K562 (cell line): ENCODE measurements around the gene CDCP1. TPM values are rescaled to one million over a fixed set of nuclear protein-coding genes. Genes with fewer than 3 reads are reported as not detected.

ENCODE experiments used
- ATF4 ChIP-seq: fragments of 450-650 bp; formaldehyde crosslinking; IDR thresholded peaks from 2 replicates; pipeline ENCODE4 v1.4.0; 2022; ENCODE audit warnings: mild to moderate bottlenecking, moderate library complexity
- CHD1 ChIP-seq: fragments of 200-600 bp; sonication (generic); IDR thresholded peaks from one replicate; pipeline ENCODE4 v1.6.1; 2012; ENCODE audit warnings: mild to moderate bottlenecking, moderate library complexity, low read length, inconsistent platforms
- CREM ChIP-seq: IDR thresholded peaks from 2 replicates; pipeline ENCODE4 v1.6.1; 2014; ENCODE audit warnings: antibody characterized with exemption, low read depth
- CTBP1 ChIP-seq: fragments of 450-650 bp; IDR thresholded peaks from 2 replicates; pipeline ENCODE4 v1.6.1; 2016; ENCODE audit warnings: borderline replicate concordance
- DACH1 ChIP-seq: fragments of 450-650 bp; IDR thresholded peaks from 2 replicates; pipeline ENCODE4 v1.6.1; 2018; ENCODE audit not compliant: partially characterized antibody
- GTF2A2 ChIP-seq: IDR thresholded peaks from 2 replicates; pipeline ENCODE4 v1.6.1; 2016; ENCODE audit warnings: mild to moderate bottlenecking, missing genetic modification characterization, missing compliant biosample characterization
- HDAC6 ChIP-seq: IDR thresholded peaks from 2 replicates; pipeline ENCODE4 v1.6.1; 2012; ENCODE audit warnings: low read depth, mild to moderate bottlenecking, control low read depth, inconsistent platforms, low read length, moderate library complexity
- HINFP ChIP-seq: fragments of 450-650 bp; conservative IDR thresholded peaks from 2 replicates; pipeline ENCODE4 v1.6.1; 2016; ENCODE audit warnings: missing genetic modification characterization, low read depth, mild to moderate bottlenecking, control low read depth, missing compliant biosample characterization
- MAFF ChIP-seq: IDR thresholded peaks from 2 replicates; pipeline ENCODE4 v1.6.1; 2012; ENCODE audit warnings: low read length, improper control_type of control experiment
- MCM3 ChIP-seq: fragments of 450-650 bp; IDR thresholded peaks from 2 replicates; pipeline ENCODE4 v1.6.1; 2016
- NBN ChIP-seq: fragments of 450-650 bp; IDR thresholded peaks from 2 replicates; pipeline ENCODE4 v1.6.1; 2016; ENCODE audit warnings: low read depth, mild to moderate bottlenecking
- NCOA1 ChIP-seq: fragments of 450-650 bp; IDR thresholded peaks from 2 replicates; pipeline ENCODE4 v1.6.1; 2016; ENCODE audit warnings: low read depth
- NKRF ChIP-seq: fragments of 450-650 bp; IDR thresholded peaks from 2 replicates; pipeline ENCODE4 v1.6.1; 2016; ENCODE audit warnings: borderline replicate concordance
- NONO ChIP-seq, 2 experiments: fragments of 200-400 bp in 1 of 2; fragments of 450-650 bp in 1 of 2; formaldehyde crosslinking in 1 of 2; IDR thresholded peaks; 2 replicates each; pipeline ENCODE4 v1.6.1; 2017; ENCODE audit warnings: low read depth in 2 of 2, mild to moderate bottlenecking in 2 of 2, moderate library complexity in 2 of 2, low read length in 1 of 2
- POLR3A ChIP-seq: IDR thresholded peaks from 2 replicates; pipeline ENCODE4 v1.6.1; 2011; ENCODE audit warnings: borderline replicate concordance, mild to moderate bottlenecking, moderate library complexity; ENCODE audit not compliant: insufficient read length, insufficient read depth; ENCODE audit errors: extremely low read depth
- SAP30 ChIP-seq: fragments of 200-600 bp; sonication (generic); IDR thresholded peaks from 2 replicates; pipeline ENCODE4 v1.6.1; 2012; ENCODE audit warnings: borderline replicate concordance, low read depth, mild to moderate bottlenecking, moderate library complexity, low read length, control low read depth, inconsistent platforms; ENCODE audit not compliant: insufficient read depth, poor library complexity, severe bottlenecking
- TRIM28 ChIP-seq: fragments of 450-650 bp; IDR thresholded peaks from 2 replicates; pipeline ENCODE4 v1.6.1; 2017
- ZBTB33 ChIP-seq: sonication (generic); formaldehyde crosslinking; IDR thresholded peaks from 2 replicates; pipeline ENCODE4 v1.8.1; 2023; ENCODE audit warnings: mild to moderate bottlenecking, missing genetic modification reagents
- ZBTB5 ChIP-seq: fragments of 450-650 bp; IDR thresholded peaks from 2 replicates; pipeline ENCODE4 v1.6.1; 2017; ENCODE audit warnings: antibody characterized with exemption
- ZFP36 ChIP-seq: fragments of 150-350 bp; IDR thresholded peaks from 2 replicates; pipeline ENCODE4 v1.6.1; 2018; ENCODE audit warnings: low read length, low read depth; ENCODE audit not compliant: partially characterized antibody
- ZNF134 ChIP-seq: fragments of 250-450 bp; sonication (Bioruptor Pico); conservative IDR thresholded peaks from 2 replicates; pipeline ENCODE4 v1.4.0; 2020
- ZNF263 ChIP-seq: sonication (generic); formaldehyde crosslinking; IDR thresholded peaks from 2 replicates; pipeline ENCODE4 v1.8.0; 2022; ENCODE audit warnings: mild to moderate bottlenecking, missing genetic modification reagents, borderline replicate concordance
- polyA plus RNA-seq, 8 experiments: library from polyadenylated mRNA; depleted of rRNA in 4 of 8; stranded (reverse) in 5 of 8; unstranded in 3 of 8; fragments of >200 nt; fragmentation: Nextera tagmentation in 2 of 8; fragmentation: Illumina TruSeq in 1 of 8; extraction: Ambion mirVana in 2 of 8; extraction: Trizol in 1 of 8; gene quantifications; 2 replicates each; pipeline versions ENCODE4 v1.2.1 to v1.2.3, GENCODE V29; 2011 to 2014; ENCODE audit warnings: inconsistent platforms in 1 of 8, missing spikeins in 1 of 8
- total RNA-seq, 7 experiments: library from RNA; depleted of rRNA in 6 of 7; stranded (reverse); fragments of >200 nt in 6 of 7; fragmentation: Illumina TruSeq in 2 of 7; extraction: Trizol in 2 of 7; gene quantifications; 2 replicates each; pipeline versions ENCODE4 v1.2.1 to v1.2.3, GENCODE V29; 2011 to 2021; ENCODE audit warnings: low replicate concordance in 1 of 7

CDCP1 gene
- total and polyA plus RNA-seq, 9 of the 15 experiments (the other 6 are each of a cell fraction or from before 2014, with no cell fraction given): 3.9 to 16.4 (median 5.2) TPM

GRCh38 chr3:45187694-45188141 is 41.5 kb upstream of the CDCP1 start (continued):
- TF ChIP-seq CREM (0 out of 2 replicates have a peak, but pooled peaks have one; percentile 9), ATF4 (no peak), HDAC6 (no peak), MCM3 (no peak), CTBP1 (no peak), ZNF263 (CRISPR knock-in tag) (no peak), ZNF134 (CRISPR knock-in tag) (no peak), ZBTB5 (no peak), TRIM28 (no peak), SAP30 (no peak), MAFF (peak; percentile 42; the same call in 1 of the 2 replicates), NCOA1 (no peak), ZBTB33 (CRISPR knock-in tag) (no peak), NBN (no peak), NKRF (no peak), ZFP36 (peak; percentile 88), HINFP (no peak), GTF2A2 (no peak), POLR3A (no peak), CHD1 (no peak), NONO (IDR thresholded peaks at IDR 0.05; ENCODE audit: low read depth in 2 of 2, low read length in 1 of 2) (no peak), DACH1 (no peak)
